H9 (cell line): ENCODE data around the gene STK11IP. TPM values are rescaled to one million over a fixed set of nuclear protein-coding genes. Genes with fewer than 3 reads are reported as not detected.

Experiments used
- DNase-seq: peaks from one replicate; pipeline ENCODE4 v3.0.0-alpha.2; 2017
- H2AFZ ChIP-seq: one replicate; pipeline ENCODE4 v1.6.1; 2013; ENCODE audit warnings: mild to moderate bottlenecking, low read length, control low read depth, moderate library complexity
- H2AK5ac ChIP-seq: 2 replicates; pipeline ENCODE4 v1.6.1; 2013; ENCODE audit warnings: low read length, control low read depth, mixed read lengths; ENCODE audit not compliant: insufficient read length
- H2BK120ac ChIP-seq: one replicate; pipeline ENCODE4 v1.6.1; 2013; ENCODE audit warnings: low read depth, mild to moderate bottlenecking, low read length, control low read depth, inconsistent platforms; ENCODE audit not compliant: poor library complexity, severe bottlenecking
- H2BK12ac ChIP-seq: 2 replicates; pipeline ENCODE4 v1.6.1; 2013; ENCODE audit warnings: low read length, control low read depth, mixed read lengths, low read depth; ENCODE audit not compliant: insufficient read length
- H2BK15ac ChIP-seq: 2 replicates; pipeline ENCODE4 v1.6.1; 2013; ENCODE audit warnings: low read depth, low read length, control low read depth
- H2BK20ac ChIP-seq: one replicate; pipeline ENCODE4 v1.6.1; 2013; ENCODE audit warnings: low read depth, mild to moderate bottlenecking, low read length, control low read depth, inconsistent platforms; ENCODE audit not compliant: poor library complexity, severe bottlenecking
- H2BK5ac ChIP-seq: 2 replicates; pipeline ENCODE4 v1.6.1; 2013; ENCODE audit warnings: low read length, control low read depth, mixed read lengths; ENCODE audit not compliant: insufficient read length
- H3K14ac ChIP-seq: 2 replicates; pipeline ENCODE4 v1.6.1; 2013; ENCODE audit warnings: low read length, control low read depth; ENCODE audit not compliant: insufficient read depth
- H3K18ac ChIP-seq: 2 replicates; pipeline ENCODE4 v1.6.1; 2013; ENCODE audit warnings: low read depth, mild to moderate bottlenecking, mixed read lengths, low read length, control low read depth; ENCODE audit not compliant: insufficient read length
- H3K23ac ChIP-seq: 2 replicates; pipeline ENCODE4 v1.6.1; 2013; ENCODE audit warnings: low read length, control low read depth, mixed read lengths, low read depth; ENCODE audit not compliant: insufficient read length
- H3K23me2 ChIP-seq: 2 replicates; pipeline ENCODE4 v1.6.1; 2013; ENCODE audit warnings: low read depth, mild to moderate bottlenecking, mixed read lengths, low read length, control low read depth; ENCODE audit not compliant: insufficient read length, poor library complexity, severe bottlenecking
- H3K27ac ChIP-seq: 2 replicates; pipeline ENCODE4 v1.5.1; 2013; ENCODE audit warnings: low read length, control low read depth, mixed read lengths, low read depth; ENCODE audit not compliant: insufficient read length
- H3K27me3 ChIP-seq: 2 replicates; pipeline ENCODE4 v1.6.1; 2013; ENCODE audit warnings: low read length, control low read depth, inconsistent platforms; ENCODE audit not compliant: insufficient read depth
- H3K4ac ChIP-seq: 2 replicates; pipeline ENCODE4 v1.6.1; 2013; ENCODE audit warnings: low read depth, mild to moderate bottlenecking, control low read depth, inconsistent platforms, low read length, moderate library complexity
- H3K4me1 ChIP-seq: 2 replicates; pipeline ENCODE4 v1.6.1; 2013; ENCODE audit warnings: low read length, control low read depth, inconsistent platforms; ENCODE audit not compliant: insufficient read depth
- H3K4me2 ChIP-seq: 2 replicates; pipeline ENCODE4 v1.6.1; 2013; ENCODE audit warnings: low read length, control low read depth, mixed read lengths; ENCODE audit not compliant: insufficient read length, insufficient read depth
- H3K56ac ChIP-seq: 2 replicates; pipeline ENCODE4 v1.6.1; 2013; ENCODE audit warnings: low read depth, mild to moderate bottlenecking, mixed read lengths, low read length, control low read depth; ENCODE audit not compliant: insufficient read length
- H3K79me1 ChIP-seq: 2 replicates; pipeline ENCODE4 v1.6.1; 2013; ENCODE audit warnings: low read depth, mild to moderate bottlenecking, moderate library complexity, low read length, control low read depth, inconsistent platforms; ENCODE audit not compliant: insufficient read depth, poor library complexity, severe bottlenecking
- H3K79me2 ChIP-seq: 2 replicates; pipeline ENCODE4 v1.6.1; 2013; ENCODE audit warnings: low read length, control low read depth, inconsistent platforms; ENCODE audit not compliant: insufficient read depth
- H3K9ac ChIP-seq: 2 replicates; pipeline ENCODE4 v1.6.1; 2013; ENCODE audit warnings: low read length, control low read depth, mixed read lengths; ENCODE audit not compliant: insufficient read length; ENCODE audit errors: extremely low read depth
- H3K9me3 ChIP-seq: one replicate; pipeline ENCODE4 v1.6.1; 2013; ENCODE audit warnings: low read depth, low read length, inconsistent platforms; ENCODE audit not compliant: control insufficient read depth
- H3T11ph ChIP-seq: one replicate; pipeline ENCODE4 v1.6.1; 2013; ENCODE audit warnings: mild to moderate bottlenecking, low read length, control low read depth, inconsistent platforms
- H4K20me1 ChIP-seq: one replicate; pipeline ENCODE4 v1.6.1; 2013; ENCODE audit not compliant: control insufficient read depth, insufficient read length, insufficient read depth
- H4K5ac ChIP-seq: 2 replicates; pipeline ENCODE4 v1.6.1; 2013; ENCODE audit warnings: low read depth, mild to moderate bottlenecking, mixed read lengths, low read length, control low read depth; ENCODE audit not compliant: insufficient read length
- H4K8ac ChIP-seq: replicated peaks from 2 replicates; pipeline ENCODE4 v1.6.1; 2013; ENCODE audit warnings: low read length, control low read depth, mixed read lengths, low read depth; ENCODE audit not compliant: insufficient read length
- H4K91ac ChIP-seq: 2 replicates; pipeline ENCODE4 v1.6.1; 2013; ENCODE audit warnings: low read depth, mild to moderate bottlenecking, moderate library complexity, mixed read lengths, low read length, control low read depth; ENCODE audit not compliant: insufficient read length
- H3K27ac Mint-ChIP-seq, 3 experiments: 2 replicates in 2 of 3; 3 replicates in 1 of 3; pipeline ENCODE4 v1.8.0; 2020 to 2021; ENCODE audit warnings: mixed read lengths in 3 of 3, mild to moderate bottlenecking in 1 of 3, moderate library complexity in 1 of 3
- H3K27me3 Mint-ChIP-seq: 2 replicates; pipeline ENCODE4 v1.8.0; 2021; ENCODE audit warnings: low read depth, mild to moderate bottlenecking, moderate library complexity, mixed read lengths
- H3K36me3 Mint-ChIP-seq, 3 experiments: 2 replicates in 2 of 3; 3 replicates in 1 of 3; pipeline ENCODE4 v1.8.0; 2020 to 2021; ENCODE audit warnings: low read depth in 3 of 3, mixed read lengths in 3 of 3; ENCODE audit not compliant: insufficient read depth in 1 of 3
- H3K4me1 Mint-ChIP-seq, 2 experiments: 2 replicates each; pipeline ENCODE4 v1.8.0; 2020; ENCODE audit warnings: mixed read lengths in 2 of 2
- H3K4me3 Mint-ChIP-seq, 2 experiments: 2 replicates in 1 of 2; 3 replicates in 1 of 2; pipeline ENCODE4 v1.8.0; 2020 to 2021; ENCODE audit warnings: mild to moderate bottlenecking in 2 of 2, mixed read lengths in 2 of 2, moderate library complexity in 1 of 2
- H3K9me3 Mint-ChIP-seq, 2 experiments: 2 replicates in 1 of 2; 3 replicates in 1 of 2; pipeline ENCODE4 v1.8.0; 2020; ENCODE audit warnings: mild to moderate bottlenecking in 2 of 2, mixed read lengths in 2 of 2, moderate library complexity in 1 of 2
- CTCF ChIP-seq: fragments of 200-600 bp; sonication (generic); conservative IDR thresholded peaks from 3 replicates; pipeline ENCODE4 v1.8.0; 2021; ENCODE audit warnings: antibody characterized with exemption, mild to moderate bottlenecking
- WGBS: extraction: QIAGEN DNeasy Blood & Tissue Kit; methylation state at CpG from one replicate; pipeline ENCODE4 v1.1.7; 2013; ENCODE audit warnings: missing lambda C conversion rate, low lambda C conversion rate, mixed read lengths; ENCODE audit not compliant: insufficient read length; ENCODE audit errors: extremely low coverage; 5-methylcytosine and 5-hydroxymethylcytosine counted together
- total RNA-seq: library from RNA; stranded (reverse); gene quantifications from 2 replicates; pipeline ENCODE4 v1.2.1, GENCODE V29; 2021

Gene STK11IP
- total RNA-seq, 1 experiment from 2014 or later = 31.1 TPM

DNA sequence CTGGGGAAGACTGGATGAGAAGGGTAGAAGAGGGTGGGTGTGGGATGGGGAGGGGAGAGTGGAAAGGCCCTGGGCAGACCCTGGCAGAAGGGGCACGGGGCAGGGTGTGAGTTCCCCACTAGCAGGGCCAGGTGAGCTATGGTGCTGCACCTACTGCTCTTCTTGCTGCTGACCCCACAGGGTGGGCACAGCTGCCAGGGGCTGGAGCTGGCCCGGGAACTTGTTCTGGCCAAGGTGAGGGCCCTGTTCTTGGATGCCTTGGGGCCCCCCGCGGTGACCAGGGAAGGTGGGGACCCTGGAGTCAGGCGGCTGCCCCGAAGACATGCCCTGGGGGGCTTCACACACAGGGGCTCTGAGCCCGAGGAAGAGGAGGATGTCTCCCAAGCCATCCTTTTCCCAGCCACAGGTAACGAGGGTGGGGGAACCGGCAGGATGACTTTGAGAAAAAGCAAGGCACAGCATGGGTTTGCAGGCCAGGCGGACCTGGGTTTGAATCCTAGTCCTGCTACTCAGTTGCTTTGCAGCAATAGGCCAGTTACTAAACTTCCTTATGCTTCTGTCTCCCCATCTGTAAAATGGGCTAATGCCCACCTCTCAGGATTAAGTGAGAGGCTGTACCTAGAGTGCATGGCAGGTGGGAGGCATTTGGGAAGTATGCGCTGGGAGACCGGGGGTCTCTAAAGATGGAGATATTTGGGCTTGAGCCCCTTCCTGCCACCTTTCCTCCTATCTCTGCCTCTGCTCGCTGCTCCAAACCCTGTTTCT is 25.2 kb upstream of the STK11IP start, which contains the start of gene INHA:
TSS of gene INHA (plus strand) at position 74 of the 765 bp plus-strand sequence. CDS start at position 139, 65 bp downstream.
- Histone ChIP-seq H3K4ac (no peak within 1 kb of the TSS), H2BK5ac (no peak within 1 kb of the TSS), H3K56ac (no peak within 1 kb of the TSS), H3K9me3 (no peaks in the 10 kb centered on the region), H2BK20ac (no peak within 1 kb of the TSS), H2AFZ (no peak within 1 kb of the TSS), H4K20me1 (no peaks in the 10 kb centered on the region), H2AK5ac (no peak within 1 kb of the TSS), H3K23ac (no peak within 1 kb of the TSS), H3K27me3 (no peaks in the 10 kb centered on the region; the same call in 1 of the 2 replicates), H3K9ac (no peak within 1 kb of the TSS), H2BK12ac (no peak within 1 kb of the TSS), H4K91ac (no peak within 1 kb of the TSS), H3K4me2 (peak within 1 kb of the TSS; percentile 5), H3K14ac (peak within 1 kb of the TSS; percentile 40; the same call in 1 of the 2 replicates), H3K18ac (peak within 1 kb of the TSS; percentile 2), H4K8ac (no peak within 1 kb of the TSS), H3K27ac (no peak within 1 kb of the TSS), H3K79me1 (no peaks in the 10 kb centered on the region), H3K23me2 (peaks cover 7% of the 10 kb centered on the region), H3K79me2 (no peaks in the 10 kb centered on the region), H2BK120ac (no peak within 1 kb of the TSS), H3T11ph (no peak within 1 kb of the TSS), H4K5ac (no peak within 1 kb of the TSS), H3K4me1 (peaks cover 5% of the 10 kb centered on the region; the same call in 1 of the 2 replicates), H2BK15ac (no peak within 1 kb of the TSS)
- peaks cover 20% of the 10 kb centered on the region for H3K27me3 Mint-ChIP-seq
- TF ChIP-seq CTCF = no peak
- H3K9me3 Mint-ChIP-seq = no peaks in the 10 kb centered on the region; a peak in 1 of 5 replicates
- no peak for DNase-seq
- peak within 1 kb of the TSS; percentile 60 to 70 for H3K4me3 Mint-ChIP-seq
- peak within 1 kb of the TSS in 2 of 3 experiments; percentile 22 to 64; a peak in 4 of 7 replicates for H3K27ac Mint-ChIP-seq
- H3K36me3 Mint-ChIP-seq = peaks cover 22 to 26% (median 25%) of the 10 kb centered on the region in 3 experiments
- peaks cover 47 to 59% of the 10 kb centered on the region in 2 experiments for H3K4me1 Mint-ChIP-seq
- WGBS = no CpG with 5 or more reads among the region's 13 CpGs
